NB4 (cell line): Measurements from ENCODE around the gene CTBP2.

Source experiments
- CTCF ChIP-seq: IDR thresholded peaks from one replicate; pipeline ENCODE4 v1.5.1; 2012; ENCODE audit warnings: low read depth, low read length
- TF ChIP-seq, protein P1 (sequence below): IDR thresholded peaks from 2 replicates; pipeline ENCODE4 v1.6.1; 2011; ENCODE audit warnings: low read depth, low read length

- TF ChIP-seq CTCF, result no peak
- TF ChIP-seq, protein P1, sequence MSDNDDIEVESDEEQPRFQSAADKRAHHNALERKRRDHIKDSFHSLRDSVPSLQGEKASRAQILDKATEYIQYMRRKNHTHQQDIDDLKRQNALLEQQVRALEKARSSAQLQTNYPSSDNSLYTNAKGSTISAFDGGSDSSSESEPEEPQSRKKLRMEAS, result no peak
Measured at GRCh38 chr10:125124907-125125306, 35.5 kb downstream of the CTBP2 start.
